Activated T-helper 1 cell treated with Interleukin-2 at 50 U/mL for 16 hours (primary cell): ENCODE measurements around the gene PTPRN.

ENCODE experiments used
- DNase-seq: peaks from one replicate; pipeline ENCODE4 v3.0.0-alpha.2; 2020; ENCODE audit warnings: low read depth

The PTPRN gene

DNA sequence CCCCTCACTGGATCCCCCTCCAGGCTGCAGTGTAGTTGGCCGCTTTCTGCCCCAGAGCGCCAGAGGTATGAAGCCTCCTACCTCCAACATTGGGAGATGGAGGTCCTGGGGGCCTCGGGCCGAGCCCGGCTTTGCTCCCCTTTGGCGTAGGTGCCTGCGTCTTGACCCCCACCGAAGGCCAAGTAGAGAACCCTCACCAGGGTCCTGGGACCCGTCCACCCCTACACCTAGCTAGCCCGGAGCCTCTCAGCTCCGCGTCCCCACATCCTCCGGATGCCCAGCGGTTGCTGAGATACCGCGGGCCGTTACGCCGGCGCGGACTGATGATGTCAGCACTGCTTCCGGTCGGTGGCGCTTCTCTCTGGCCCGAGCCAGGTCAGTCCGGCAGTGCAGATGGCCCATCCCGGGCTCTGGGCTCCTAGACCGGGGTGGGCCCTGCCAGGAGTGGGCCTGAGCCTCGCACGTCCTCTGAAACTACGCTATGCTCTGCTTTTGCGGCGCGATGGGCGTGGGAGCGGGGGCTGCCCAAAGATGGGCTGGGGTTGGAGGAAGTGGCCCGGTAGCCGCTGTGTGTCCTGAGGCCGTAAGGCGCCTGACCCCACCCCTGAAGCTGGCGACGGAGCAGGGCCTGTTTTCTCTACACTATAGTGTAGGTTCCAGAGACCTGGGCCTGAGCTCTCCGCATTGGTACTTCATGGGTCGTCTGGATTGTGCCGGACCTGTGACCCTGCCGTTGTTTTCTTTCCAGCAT lies 63.9 kb downstream of the PTPRN start, which contains the start of the genes GLB1L and STK16:
Gene GLB1L, minus strand, starts transcription at position 297 of the 751 bp plus-strand sequence. CDS start 1,871 bp downstream, outside the sequence.
Gene STK16, plus strand, starts transcription at position 332 of the 751 bp plus-strand sequence. CDS start 521 bp downstream, outside the sequence.
- DNase-seq = peak; percentile 82

- no peak for DNase-seq
These were observed 64.4 kb downstream of the PTPRN start for GRCh38 chr2:219244789-219245147.

GRCh38 chr2:219243291-219243761 lies 65.9 kb downstream of the PTPRN start:
- DNase-seq = no peak
